ENCODE data around the gene ZNF175. TPM values are rescaled to one million over a fixed set of nuclear protein-coding genes. Genes with fewer than 3 reads are reported as not detected.
A peak's percentile ranks its signal among the peaks of the same experiment; 100 is the strongest.

Gene ZNF175
- total and polyA plus RNA-seq, 9 of the 15 experiments (the other 6 are each of a cell fraction or from before 2014, with no cell fraction given) = 3.7 to 37.9 (median 14.0) TPM

DNA sequence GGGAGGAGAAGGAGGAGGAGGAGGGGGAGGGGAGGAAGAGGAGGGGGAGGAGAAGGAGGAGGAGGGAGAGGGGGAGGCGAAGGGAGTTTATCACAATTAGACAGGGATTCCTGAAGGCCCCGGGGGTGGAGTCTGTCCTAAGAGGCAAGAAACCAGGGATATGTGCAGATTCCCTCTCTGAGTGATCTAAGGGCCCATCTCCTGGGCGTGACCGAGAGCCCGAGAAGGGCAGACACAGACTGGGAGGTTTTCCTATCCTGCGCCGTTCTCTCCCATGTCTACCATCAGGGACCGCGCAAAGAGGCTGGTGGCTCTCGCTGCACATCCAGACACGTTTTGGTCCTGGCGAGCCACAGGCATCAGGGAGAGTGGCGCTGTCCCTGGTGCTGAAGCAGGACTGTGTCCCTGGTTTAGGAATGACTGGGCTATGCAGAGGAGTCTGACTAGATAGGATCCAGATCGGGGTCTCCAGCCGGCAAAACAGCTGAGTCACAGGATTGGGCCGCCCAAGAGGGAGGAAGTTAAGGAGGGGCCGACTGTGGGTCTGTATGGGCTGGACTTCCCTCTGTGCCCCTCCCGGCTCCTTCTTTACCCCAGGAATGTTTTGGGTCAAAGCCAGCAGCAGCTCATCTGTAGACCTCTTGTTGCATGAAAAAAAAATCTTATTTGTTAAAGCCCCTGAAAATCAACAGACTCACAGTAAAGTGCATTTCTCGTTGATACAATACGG is 17.9 kb upstream of the ZNF175 start (continued):
- TF ChIP-seq U2AF2 (optimal IDR thresholded peaks at IDR 0.05; ENCODE audit: low read depth, low read length) (no peak), KDM5B (IDR thresholded peaks at IDR 0.05; ENCODE audit: insufficient replicate concordance, low read depth, low read length) (peak; percentile 65), ATF4 (CRISPR knock-in tag; IDR thresholded peaks at IDR 0.05) (no peak; the same call in 1 of the 2 replicates), PRDM10 (IDR thresholded peaks at IDR 0.05; ENCODE audit: partially characterized antibody) (peak; percentile 37), POLR2AphosphoS5 (IDR thresholded peaks at IDR 0.05; ENCODE audit: control insufficient read depth, insufficient read depth, low read depth, low read length) (0 out of 2 replicates have a peak, but pooled peaks have one; percentile 32), KAT7 (CRISPR knock-in tag; IDR thresholded peaks at IDR 0.05; ENCODE audit: borderline replicate concordance) (peak; percentile 92; the same call in 1 of the 2 replicates), ZNF133 (CRISPR knock-in tag; IDR thresholded peaks at IDR 0.05) (no peak), UBTF (IDR thresholded peaks at IDR 0.05; ENCODE audit: borderline replicate concordance in 1 of 2, low read depth in 2 of 2, low read length in 2 of 2) (peak in 1 of 2 experiments; percentile 48; a peak in 1 of 4 replicates), RFX7 (CRISPR knock-in tag; IDR thresholded peaks at IDR 0.05) (no peak), BDP1 (IDR thresholded peaks at IDR 0.05; ENCODE audit: insufficient read depth, insufficient read length) (no peak), GTF2A2 (tag; IDR thresholded peaks at IDR 0.05) (no peak)
- TF ChIP-seq, protein P1, sequence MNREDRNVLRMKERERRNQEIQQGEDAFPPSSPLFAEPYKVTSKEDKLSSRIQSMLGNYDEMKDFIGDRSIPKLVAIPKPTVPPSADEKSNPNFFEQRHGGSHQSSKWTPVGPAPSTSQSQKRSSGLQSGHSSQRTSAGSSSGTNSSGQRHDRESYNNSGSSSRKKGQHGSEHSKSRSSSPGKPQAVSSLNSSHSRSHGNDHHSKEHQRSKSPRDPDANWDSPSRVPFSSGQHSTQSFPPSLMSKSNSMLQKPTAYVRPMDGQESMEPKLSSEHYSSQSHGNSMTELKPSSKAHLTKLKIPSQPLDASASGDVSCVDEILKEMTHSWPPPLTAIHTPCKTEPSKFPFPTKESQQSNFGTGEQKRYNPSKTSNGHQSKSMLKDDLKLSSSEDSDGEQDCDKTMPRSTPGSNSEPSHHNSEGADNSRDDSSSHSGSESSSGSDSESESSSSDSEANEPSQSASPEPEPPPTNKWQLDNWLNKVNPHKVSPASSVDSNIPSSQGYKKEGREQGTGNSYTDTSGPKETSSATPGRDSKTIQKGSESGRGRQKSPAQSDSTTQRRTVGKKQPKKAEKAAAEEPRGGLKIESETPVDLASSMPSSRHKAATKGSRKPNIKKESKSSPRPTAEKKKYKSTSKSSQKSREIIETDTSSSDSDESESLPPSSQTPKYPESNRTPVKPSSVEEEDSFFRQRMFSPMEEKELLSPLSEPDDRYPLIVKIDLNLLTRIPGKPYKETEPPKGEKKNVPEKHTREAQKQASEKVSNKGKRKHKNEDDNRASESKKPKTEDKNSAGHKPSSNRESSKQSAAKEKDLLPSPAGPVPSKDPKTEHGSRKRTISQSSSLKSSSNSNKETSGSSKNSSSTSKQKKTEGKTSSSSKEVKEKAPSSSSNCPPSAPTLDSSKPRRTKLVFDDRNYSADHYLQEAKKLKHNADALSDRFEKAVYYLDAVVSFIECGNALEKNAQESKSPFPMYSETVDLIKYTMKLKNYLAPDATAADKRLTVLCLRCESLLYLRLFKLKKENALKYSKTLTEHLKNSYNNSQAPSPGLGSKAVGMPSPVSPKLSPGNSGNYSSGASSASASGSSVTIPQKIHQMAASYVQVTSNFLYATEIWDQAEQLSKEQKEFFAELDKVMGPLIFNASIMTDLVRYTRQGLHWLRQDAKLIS (CRISPR knock-in tag; IDR thresholded peaks at IDR 0.05) = peak; percentile 96
- TF ChIP-seq, protein P2, sequence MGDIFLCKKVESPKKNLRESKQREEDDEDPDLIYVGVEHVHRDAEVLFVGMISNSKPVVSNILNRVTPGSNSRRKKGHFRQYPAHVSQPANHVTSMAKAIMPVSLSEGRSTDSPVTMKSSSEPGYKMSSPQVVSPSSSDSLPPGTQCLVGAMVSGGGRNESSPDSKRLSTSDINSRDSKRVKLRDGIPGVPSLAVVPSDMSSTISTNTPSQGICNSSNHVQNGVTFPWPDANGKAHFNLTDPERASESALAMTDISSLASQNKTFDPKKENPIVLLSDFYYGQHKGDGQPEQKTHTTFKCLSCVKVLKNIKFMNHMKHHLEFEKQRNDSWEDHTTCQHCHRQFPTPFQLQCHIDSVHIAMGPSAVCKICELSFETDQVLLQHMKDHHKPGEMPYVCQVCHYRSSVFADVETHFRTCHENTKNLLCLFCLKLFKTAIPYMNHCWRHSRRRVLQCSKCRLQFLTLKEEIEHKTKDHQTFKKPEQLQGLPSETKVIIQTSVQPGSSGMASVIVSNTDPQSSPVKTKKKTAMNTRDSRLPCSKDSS (IDR thresholded peaks at IDR 0.05; ENCODE audit: low read depth, partially characterized antibody) = no peak

All from K562 (cell line).